A673 (cell line): ENCODE measurements around the gene DLGAP1.

Experiments used
- EZH2 ChIP-seq: fragments of 200-600 bp; sonication (generic); IDR thresholded peaks from 2 replicates; pipeline ENCODE4 v1.6.1; 2017; ENCODE audit warnings: borderline replicate concordance, low read depth, mild to moderate bottlenecking, mixed read lengths, antibody characterized with exemption, low read length; ENCODE audit not compliant: poor library complexity, severe bottlenecking
- TF ChIP-seq, protein P1 (sequence below): fragments of 300-800, 200-600 bp; sonication (generic); conservative IDR thresholded peaks from 2 replicates; pipeline ENCODE4 v1.5.1; 2017; ENCODE audit warnings: low read depth, mild to moderate bottlenecking, antibody characterized with exemption, low read length, moderate library complexity, mixed read lengths

- TF ChIP-seq, protein P1, sequence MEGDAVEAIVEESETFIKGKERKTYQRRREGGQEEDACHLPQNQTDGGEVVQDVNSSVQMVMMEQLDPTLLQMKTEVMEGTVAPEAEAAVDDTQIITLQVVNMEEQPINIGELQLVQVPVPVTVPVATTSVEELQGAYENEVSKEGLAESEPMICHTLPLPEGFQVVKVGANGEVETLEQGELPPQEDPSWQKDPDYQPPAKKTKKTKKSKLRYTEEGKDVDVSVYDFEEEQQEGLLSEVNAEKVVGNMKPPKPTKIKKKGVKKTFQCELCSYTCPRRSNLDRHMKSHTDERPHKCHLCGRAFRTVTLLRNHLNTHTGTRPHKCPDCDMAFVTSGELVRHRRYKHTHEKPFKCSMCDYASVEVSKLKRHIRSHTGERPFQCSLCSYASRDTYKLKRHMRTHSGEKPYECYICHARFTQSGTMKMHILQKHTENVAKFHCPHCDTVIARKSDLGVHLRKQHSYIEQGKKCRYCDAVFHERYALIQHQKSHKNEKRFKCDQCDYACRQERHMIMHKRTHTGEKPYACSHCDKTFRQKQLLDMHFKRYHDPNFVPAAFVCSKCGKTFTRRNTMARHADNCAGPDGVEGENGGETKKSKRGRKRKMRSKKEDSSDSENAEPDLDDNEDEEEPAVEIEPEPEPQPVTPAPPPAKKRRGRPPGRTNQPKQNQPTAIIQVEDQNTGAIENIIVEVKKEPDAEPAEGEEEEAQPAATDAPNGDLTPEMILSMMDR: no peak
- TF ChIP-seq EZH2: no peak
These were observed 563.9 kb downstream of the DLGAP1 start for GRCh38 chr18:3891245-3891644.
